Ishikawa (cell line): Measurements from ENCODE around the gene ZNRF4.

Source experiments
- CEBPB ChIP-seq: IDR thresholded peaks from 2 replicates; pipeline ENCODE4 v1.6.1; 2012
- CREB1 ChIP-seq: IDR thresholded peaks from 2 replicates; pipeline ENCODE4 v1.6.1; 2012; ENCODE audit warnings: low read depth
- EGR1 ChIP-seq: IDR thresholded peaks from 2 replicates; pipeline ENCODE4 v1.6.1; 2012
- EP300 ChIP-seq: IDR thresholded peaks from 2 replicates; pipeline ENCODE4 v1.6.1; 2012; ENCODE audit warnings: borderline replicate concordance
- FOXM1 ChIP-seq: IDR thresholded peaks from 2 replicates; pipeline ENCODE4 v1.6.1; 2012; ENCODE audit warnings: low read depth, borderline replicate concordance
- MAX ChIP-seq: IDR thresholded peaks from 2 replicates; pipeline ENCODE4 v1.6.1; 2012
- NFIC ChIP-seq: IDR thresholded peaks from 2 replicates; pipeline ENCODE4 v1.6.1; 2012
- RAD21 ChIP-seq: IDR thresholded peaks from 2 replicates; pipeline ENCODE4 v1.6.1; 2012; ENCODE audit warnings: low read depth
- REST ChIP-seq: IDR thresholded peaks from 2 replicates; pipeline ENCODE4 v1.6.1; 2012; ENCODE audit warnings: low read depth, mild to moderate bottlenecking
- TAF1 ChIP-seq: IDR thresholded peaks from 2 replicates; pipeline ENCODE4 v1.6.1; 2012; ENCODE audit warnings: low read depth, mild to moderate bottlenecking
- TCF12 ChIP-seq: IDR thresholded peaks from 2 replicates; pipeline ENCODE4 v1.6.1; 2012; ENCODE audit warnings: low read depth
- TEAD4 ChIP-seq: IDR thresholded peaks from 2 replicates; pipeline ENCODE4 v1.6.1; 2012
- YY1 ChIP-seq: IDR thresholded peaks from 2 replicates; pipeline ENCODE4 v1.6.1; 2012; ENCODE audit warnings: low read depth
- ZBTB7A ChIP-seq: IDR thresholded peaks from 2 replicates; pipeline ENCODE4 v1.6.1; 2012; ENCODE audit warnings: low read depth
- TF ChIP-seq, protein P1 (sequence below): IDR thresholded peaks from 2 replicates; pipeline ENCODE4 v1.6.1; 2012

Gene ZNRF4

DNA sequence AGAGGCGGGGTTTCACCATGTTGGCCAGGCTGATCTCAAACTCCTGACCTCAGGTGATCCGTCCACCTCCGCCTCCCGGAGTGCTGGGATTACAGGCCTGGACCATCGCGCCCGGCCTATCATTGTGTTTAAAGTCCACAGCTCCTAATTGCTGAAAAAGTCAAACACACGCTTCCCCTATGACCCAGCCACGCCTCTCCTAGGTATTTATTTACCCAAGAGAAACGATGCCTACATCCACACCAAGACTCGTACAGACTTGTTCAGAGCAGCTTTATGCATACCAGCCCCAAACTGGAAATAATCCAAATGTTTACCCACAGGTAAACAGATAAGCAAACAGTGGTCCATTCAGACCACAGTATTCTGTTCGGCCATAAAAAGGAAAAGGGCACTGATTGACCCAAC is 15.1 kb downstream of the ZNRF4 start:
- TF ChIP-seq CEBPB (no peak), TEAD4 (no peak), NFIC (no peak), CREB1 (no peak), ZBTB7A (no peak), FOXM1 (no peak), RAD21 (no peak), YY1 (no peak), TAF1 (no peak), REST (no peak), TCF12 (no peak), EGR1 (no peak), EP300 (no peak)
- TF ChIP-seq, protein P1, sequence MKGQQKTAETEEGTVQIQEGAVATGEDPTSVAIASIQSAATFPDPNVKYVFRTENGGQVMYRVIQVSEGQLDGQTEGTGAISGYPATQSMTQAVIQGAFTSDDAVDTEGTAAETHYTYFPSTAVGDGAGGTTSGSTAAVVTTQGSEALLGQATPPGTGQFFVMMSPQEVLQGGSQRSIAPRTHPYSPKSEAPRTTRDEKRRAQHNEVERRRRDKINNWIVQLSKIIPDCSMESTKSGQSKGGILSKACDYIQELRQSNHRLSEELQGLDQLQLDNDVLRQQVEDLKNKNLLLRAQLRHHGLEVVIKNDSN: no peak

GRCh38 chr19:5472286-5472685 is 17.1 kb downstream of the ZNRF4 start:
- TF ChIP-seq YY1 (no peak), EP300 (no peak), ZBTB7A (no peak), EGR1 (no peak), CREB1 (no peak), TAF1 (no peak), MAX (no peak), TCF12 (no peak), CEBPB (no peak), REST (no peak), FOXM1 (no peak)
- TF ChIP-seq, protein P1: no peak

DNA sequence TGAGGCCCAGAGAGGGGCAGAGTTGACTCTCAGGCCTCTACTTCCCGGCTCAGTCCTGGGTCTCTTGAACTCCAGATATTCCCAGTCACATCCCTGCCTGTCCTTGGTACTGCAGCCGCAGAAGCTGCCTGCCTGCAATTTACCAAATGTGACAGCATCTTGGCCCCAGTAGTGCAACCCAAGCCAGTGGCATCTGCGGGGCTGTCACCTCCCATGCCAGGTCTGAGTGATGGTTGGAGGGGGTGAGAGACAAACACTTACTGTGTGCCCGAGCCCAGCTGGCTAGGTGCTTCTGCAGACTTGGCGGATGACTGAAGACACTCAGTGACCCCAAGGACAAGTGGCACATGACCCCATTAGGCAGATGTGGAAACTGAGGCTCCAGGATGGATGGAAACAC is 18.4 kb downstream of the ZNRF4 start:
- no peak for TF ChIP-seq TAF1
- no peak for TF ChIP-seq MAX
- no peak for TF ChIP-seq ZBTB7A
- TF ChIP-seq YY1: no peak
- TF ChIP-seq RAD21: no peak
- no peak for TF ChIP-seq CEBPB
- TF ChIP-seq TEAD4: no peak
- TF ChIP-seq EP300: no peak
- no peak for TF ChIP-seq NFIC
- no peak for TF ChIP-seq TCF12

DNA sequence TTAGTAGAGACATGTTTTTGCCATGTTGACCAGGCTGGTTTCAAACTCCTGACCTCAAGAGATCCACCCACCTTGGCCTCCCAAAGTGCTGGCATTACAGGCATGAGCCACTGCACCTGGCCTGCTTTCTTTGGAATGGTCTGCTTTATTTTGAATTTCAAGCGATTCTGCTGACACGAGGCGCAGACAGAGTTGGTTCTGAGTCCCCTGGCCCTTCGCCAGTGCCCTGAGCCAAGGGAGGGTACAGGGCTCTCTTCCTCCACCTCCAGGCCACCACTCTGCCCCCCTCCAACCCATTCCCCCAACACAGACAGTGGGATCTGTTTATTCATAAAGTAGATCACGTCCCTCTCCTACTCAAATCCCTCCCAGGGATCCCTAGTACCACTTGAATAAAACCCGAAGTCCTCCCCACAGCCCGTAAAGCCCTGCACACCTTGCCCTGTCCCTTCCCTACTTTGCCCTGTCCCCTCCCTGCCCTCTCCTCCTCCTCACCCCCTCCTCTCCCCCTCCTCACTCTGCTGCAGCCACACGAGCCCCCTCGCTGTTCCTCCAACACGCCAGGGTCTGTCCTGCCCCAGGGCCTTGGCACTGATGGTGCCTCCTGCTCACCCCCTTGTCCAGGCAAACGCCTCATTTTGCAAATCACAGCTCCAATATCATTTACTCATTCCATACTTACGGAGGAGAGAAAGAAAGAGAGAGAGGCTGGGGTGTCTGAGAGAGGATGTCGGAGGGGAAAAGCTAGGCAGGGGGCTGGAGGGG is 22.4 kb downstream of the ZNRF4 start:
- TF ChIP-seq YY1 (no peak), RAD21 (no peak), EP300 (no peak), TEAD4 (no peak), CEBPB (no peak), NFIC (no peak), EGR1 (no peak), TAF1 (no peak), ZBTB7A (no peak), FOXM1 (no peak), TCF12 (no peak), MAX (no peak)

GRCh38 chr19:5478241-5478924 is 23.2 kb downstream of the ZNRF4 start:
- TF ChIP-seq TAF1: no peak
- no peak for TF ChIP-seq EP300
- no peak for TF ChIP-seq YY1
- no peak for TF ChIP-seq NFIC
- TF ChIP-seq EGR1: no peak
- TF ChIP-seq ZBTB7A: no peak
- TF ChIP-seq, protein P1: no peak
- TF ChIP-seq FOXM1: no peak
- no peak for TF ChIP-seq TEAD4
- TF ChIP-seq RAD21: no peak
- TF ChIP-seq MAX: no peak
- no peak for TF ChIP-seq REST
